Activated CD4-positive, alpha-beta T cell treated with anti-CD3 and anti-CD28 coated beads, Interleukin-10, Interleukin-2, amounts not matched to agents 100 ng/mL and 50 ng/mL, durations not matched to agents 16 hours and 8 hours (primary cell): ENCODE results near the gene NDST1.

ENCODE experiments used
- DNase-seq: peaks from one replicate; pipeline ENCODE4 v3.0.0-alpha.2; 2020

Gene NDST1

GRCh38 chr5:150525781-150526180, 17.9 kb downstream of the NDST1 start:
- DNase-seq, result no peak

GRCh38 chr5:150527038-150527437, 19.1 kb downstream of the NDST1 start:
- DNase-seq, result peak; percentile 19

- no peak for DNase-seq
Measured at GRCh38 chr5:150527808-150528207, 19.9 kb downstream of the NDST1 start.

DNA sequence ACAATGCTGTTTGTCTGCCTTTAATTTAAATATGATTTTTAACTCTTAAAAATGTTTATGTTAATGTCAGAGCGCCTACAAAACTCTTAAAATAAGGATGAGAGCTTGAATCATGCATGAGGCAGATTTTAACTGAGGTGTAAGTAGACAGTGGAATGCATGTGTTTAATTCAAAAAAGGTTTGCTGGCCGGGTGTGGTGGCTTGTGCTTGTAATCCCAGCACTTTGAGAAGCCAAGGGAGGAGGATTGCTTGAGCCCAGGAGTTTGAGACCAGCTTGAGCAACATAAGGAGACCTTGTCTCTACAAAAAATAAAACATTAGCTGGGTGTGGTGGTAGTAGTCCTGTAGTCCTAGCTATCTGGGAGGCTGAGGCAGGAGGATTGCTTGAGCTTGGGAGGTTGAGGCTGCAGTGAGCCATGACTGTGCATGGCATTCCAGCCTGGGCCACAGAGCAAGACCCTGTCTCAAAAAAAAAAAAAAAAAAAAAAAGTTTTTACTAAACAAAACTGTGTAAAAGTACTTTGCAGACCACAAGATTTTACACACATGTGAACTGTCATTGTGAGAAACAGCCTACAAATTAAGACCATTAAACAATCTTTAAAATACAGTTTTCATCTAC, 21.1 kb downstream of the NDST1 start:
- no peak for DNase-seq

- DNase-seq, result no peak
Measured at GRCh38 chr5:150529555-150529954, 21.6 kb downstream of the NDST1 start.

- DNase-seq, result no peak
Measured at GRCh38 chr5:150530423-150530822, 22.5 kb downstream of the NDST1 start.

GRCh38 chr5:150530951-150531588, 23.1 kb downstream of the NDST1 start:
- DNase-seq, result no peak

GRCh38 chr5:150531686-150532085, 23.8 kb downstream of the NDST1 start:
- DNase-seq, result no peak

DNA sequence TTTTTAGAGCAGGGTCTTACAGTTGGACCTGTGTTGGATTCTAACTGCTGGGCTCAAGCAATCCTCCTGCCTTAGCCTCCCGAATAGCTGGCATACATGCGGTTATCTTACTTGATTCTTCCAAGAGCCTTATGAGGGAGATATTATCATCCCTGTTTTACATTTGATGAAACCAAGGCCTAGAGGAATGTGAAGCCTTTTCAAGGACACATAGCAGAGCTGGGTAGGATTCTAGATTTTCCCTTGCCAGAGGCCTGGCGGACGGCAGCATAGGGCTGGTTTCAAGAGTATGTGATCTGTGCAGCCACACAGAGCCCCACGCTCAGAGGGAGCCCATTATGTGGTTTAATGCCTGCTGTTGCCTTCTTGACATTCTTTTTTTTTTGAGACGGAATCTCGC, 24.2 kb downstream of the NDST1 start:
- DNase-seq, result no peak

DNA sequence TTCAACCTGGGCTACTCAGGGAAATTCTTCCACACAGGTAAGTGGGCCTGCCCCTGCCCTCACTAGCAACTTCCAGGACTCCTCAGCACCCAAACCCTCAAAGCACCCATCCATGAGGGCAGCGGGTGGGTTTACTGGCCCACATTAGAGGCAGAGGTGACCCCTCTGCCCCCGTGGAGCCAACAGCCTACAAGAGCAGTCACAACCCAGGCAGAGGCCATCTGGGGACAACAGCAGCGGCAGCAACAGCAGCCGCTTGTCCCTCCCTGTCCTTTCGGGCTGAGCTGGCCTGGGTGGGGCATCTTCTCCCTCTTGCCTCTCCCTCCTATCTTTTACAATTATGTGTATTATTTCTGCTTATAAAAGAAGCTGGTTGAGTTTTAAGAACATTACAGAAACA, 25.1 kb downstream of the NDST1 start:
- DNase-seq, result no peak

- no peak for DNase-seq
Measured at GRCh38 chr5:150534811-150535210, 26.9 kb downstream of the NDST1 start.

DNA sequence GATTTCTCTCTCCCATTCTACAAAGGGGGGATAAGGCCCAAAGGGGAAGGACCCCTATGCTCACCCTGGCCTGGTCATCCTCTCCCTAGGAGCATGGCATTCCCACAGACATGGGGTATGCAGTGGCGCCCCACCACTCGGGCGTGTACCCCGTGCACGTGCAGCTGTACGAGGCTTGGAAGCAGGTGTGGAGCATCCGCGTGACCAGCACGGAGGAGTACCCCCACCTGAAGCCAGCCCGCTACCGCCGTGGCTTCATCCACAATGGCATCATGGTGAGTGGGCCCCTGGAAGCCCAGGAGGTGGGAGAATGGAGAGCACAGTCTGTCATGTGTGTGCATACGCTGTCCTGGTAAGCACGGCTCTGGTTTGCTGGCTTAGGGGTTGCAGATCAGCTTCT, 27.7 kb downstream of the NDST1 start:
- no peak for DNase-seq

DNA sequence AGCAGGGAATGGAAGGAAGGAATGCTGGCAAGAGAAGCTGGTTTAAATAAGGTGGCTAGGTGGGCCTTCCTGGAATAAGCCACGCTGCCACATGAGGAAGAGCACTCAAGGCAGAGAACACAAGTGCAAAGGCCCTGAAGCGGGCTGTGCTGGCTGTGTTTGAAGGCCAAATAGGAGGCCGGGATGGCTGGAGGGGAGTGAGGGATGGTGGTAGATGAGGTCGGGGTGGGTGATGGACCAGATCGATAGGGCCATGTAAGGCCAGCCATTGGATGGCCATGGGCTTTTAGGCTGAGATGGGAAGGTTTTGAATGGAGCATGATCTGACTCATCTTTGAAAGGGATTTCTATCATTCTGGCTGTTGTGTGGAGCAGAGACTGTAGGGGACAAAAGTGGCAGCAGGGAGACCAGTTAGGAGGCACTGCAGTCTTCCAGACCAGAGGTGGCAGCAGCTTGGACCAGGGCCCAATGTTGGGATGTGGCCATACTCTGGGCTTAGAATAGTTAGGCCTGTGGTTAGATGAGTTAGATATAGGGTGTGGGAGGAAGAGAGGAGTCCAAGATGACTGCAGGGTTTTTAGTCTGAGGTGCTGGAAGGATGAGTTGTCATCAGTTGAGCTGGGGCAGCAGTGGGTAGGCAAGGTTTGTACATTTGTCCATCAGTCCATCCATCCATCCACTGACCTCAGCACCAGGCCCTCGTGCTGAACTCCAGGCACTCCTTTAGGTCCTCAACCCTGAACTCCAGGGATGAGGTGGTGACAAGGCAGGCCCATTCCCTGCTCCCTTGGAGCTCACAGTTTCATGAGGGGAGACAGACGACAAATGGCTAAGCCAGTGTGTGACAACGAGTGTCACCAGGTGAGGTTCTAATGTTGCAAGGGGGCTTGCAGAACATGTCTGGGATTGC, 30.3 kb downstream of the NDST1 start:
- no peak for DNase-seq

DNA sequence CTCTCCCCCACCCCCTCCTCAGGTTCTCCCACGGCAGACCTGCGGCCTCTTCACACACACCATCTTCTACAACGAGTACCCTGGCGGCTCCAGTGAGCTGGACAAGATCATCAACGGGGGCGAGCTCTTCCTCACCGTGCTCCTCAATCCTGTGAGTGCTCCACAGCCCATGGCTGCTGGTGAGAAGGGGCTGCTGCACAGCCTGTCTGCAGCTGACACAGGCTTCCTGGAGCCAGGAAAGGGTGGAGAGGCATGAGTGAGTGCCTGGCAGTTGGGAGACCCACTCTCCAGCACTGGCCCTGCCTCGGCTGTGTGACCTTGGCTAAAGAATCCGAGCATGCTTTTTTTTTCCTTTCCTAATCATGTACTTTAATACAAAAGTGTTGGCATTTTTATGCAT, 31.3 kb downstream of the NDST1 start:
- DNase-seq, result no peak

DNA sequence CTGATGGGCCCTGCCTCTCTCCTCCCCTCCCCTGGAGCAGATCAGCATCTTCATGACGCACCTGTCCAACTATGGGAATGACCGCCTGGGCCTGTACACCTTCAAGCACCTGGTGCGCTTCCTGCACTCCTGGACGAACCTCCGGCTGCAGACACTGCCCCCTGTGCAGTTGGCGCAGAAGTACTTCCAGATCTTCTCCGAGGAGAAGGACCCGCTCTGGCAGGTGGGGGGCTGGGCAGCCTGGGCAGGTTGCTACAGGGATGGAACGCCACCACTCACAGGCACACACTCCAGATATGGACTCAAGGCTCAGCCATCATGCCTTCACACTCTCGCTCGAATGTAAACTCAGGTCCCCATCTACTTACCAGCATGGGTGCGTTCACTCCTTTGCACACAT, 32.1 kb downstream of the NDST1 start:
- DNase-seq, result no peak

- no peak for DNase-seq
Measured at GRCh38 chr5:150540615-150541396, 32.9 kb downstream of the NDST1 start.

- no peak for DNase-seq
Measured at GRCh38 chr5:150541397-150541675, 33.4 kb downstream of the NDST1 start.

- DNase-seq, result no peak
Measured at GRCh38 chr5:150541895-150542294, 34.0 kb downstream of the NDST1 start.

GRCh38 chr5:150542933-150543445, 35.1 kb downstream of the NDST1 start:
- DNase-seq, result no peak

DNA sequence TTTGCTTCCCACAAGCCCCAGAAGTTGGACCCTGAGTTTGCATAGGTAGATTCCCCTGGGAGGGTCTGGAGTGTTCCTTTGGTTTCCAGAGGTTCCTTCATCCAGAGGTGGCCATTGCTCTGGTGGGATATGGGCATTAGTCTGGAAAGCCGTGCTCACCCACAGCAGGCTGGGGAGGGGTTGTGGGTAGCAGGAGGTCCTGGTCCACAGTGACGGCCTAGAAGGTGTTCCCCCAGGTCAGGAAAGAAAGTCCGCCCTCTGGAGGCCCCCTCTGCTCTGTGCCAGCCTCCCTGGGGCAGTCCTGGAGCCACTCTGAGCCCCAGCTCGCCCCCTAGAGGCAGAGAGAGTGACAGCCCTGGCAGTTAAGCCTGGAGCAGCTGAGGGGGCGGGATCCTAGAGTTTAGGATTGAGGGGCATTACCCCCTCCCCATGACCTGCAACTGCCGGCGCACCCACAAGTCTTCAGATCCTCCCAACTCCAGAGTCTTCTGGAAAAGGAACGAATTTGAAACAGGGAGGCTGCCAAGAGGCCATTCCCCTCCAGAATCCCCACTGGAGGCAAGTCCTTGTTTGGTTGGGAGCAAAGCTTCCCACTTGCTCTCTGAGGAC, 36.8 kb downstream of the NDST1 start:
- DNase-seq, result peak; percentile 77

DNA sequence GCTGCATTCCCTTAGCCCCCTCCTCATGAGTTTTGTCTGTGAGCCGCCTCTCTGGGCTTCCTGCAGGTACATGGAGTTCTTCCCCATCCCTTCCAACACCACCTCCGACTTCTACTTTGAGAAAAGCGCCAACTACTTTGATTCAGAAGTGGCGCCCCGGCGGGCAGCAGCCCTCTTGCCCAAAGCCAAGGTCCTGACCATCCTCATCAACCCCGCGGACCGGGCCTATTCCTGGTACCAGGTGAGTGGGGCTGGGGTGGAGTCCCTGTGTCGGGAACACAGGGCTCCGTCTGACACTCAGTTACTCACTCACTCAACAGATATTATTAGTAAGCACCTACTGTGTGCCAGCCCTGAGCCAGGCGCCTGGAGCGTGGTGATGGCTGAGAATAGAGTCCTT, 37.3 kb downstream of the NDST1 start:
- DNase-seq, result no peak

DNA sequence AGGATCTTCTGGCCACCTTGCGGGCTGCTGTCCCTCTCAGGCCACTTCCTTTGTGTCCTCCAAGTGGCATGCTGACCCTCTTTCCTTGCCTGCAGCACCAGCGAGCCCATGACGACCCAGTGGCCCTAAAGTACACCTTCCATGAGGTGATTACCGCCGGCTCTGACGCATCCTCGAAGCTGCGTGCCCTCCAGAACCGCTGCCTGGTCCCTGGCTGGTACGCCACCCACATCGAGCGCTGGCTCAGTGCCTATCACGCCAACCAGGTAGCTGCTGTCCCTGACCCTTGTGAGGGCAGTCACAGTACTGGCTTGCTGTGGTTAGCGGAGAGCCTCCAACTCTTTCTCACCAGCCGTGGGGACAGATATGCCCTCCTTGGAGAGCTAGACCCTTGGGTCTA, 40.2 kb downstream of the NDST1 start:
- DNase-seq, result no peak

DNA sequence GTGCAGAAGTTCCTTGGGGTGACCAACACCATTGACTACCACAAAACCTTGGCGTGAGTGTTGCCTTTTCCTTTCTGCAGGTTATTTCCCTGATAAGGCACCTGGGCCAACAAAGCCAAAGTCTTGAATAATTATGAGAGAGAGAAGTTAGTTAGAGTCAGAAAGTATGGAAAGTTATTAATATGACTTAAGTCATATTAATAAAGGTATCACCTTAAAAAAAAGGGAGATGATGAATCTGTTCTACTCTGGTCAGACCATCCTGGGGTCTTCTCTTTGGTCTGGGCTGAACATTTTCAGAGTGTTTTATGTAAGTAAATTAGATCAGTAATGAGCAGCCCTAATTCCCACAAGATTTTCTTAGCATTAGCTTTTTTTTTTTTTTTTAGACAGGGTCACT, 41.8 kb downstream of the NDST1 start:
- no peak for DNase-seq
